AG04450 (cell line): ENCODE data around the gene CAPN5. TPM values are rescaled to one million over a fixed set of nuclear protein-coding genes. Genes with fewer than 3 reads are reported as not detected.

ENCODE experiments used
- CTCF ChIA-PET: fragments of 300-600, 350-600 bp; formaldehyde crosslinking; extraction: SDS; loops from one replicate; lab custom pipeline; 2022; ENCODE audit warnings: antibody characterized with exemption, inconsistent platforms; lab: Charles Lee
- POLR2A ChIA-PET: fragments of 350-600 bp; formaldehyde crosslinking; extraction: SDS; loops from one replicate; lab custom pipeline; 2021; ENCODE audit warnings: antibody characterized with exemption, inconsistent platforms; lab: Yijun Ruan, JAX
- DNase-seq: peaks from one replicate; pipeline ENCODE4 v3.0.0-alpha.2; 2011; ENCODE audit warnings: low read depth, low spot score
- H3K27ac ChIP-seq: one replicate; pipeline ENCODE4 v1.5.1; 2012; ENCODE audit warnings: low read depth, low read length, control low read depth
- H3K27me3 ChIP-seq: one replicate; pipeline ENCODE4 v1.6.0; 2012; ENCODE audit warnings: low read length; ENCODE audit not compliant: control insufficient read depth, insufficient read depth
- H3K4me3 ChIP-seq: 2 replicates; pipeline ENCODE4 v1.5.1; 2011; ENCODE audit warnings: mild to moderate bottlenecking, low read depth, low read length, control low read depth
- H3K9me3 ChIP-seq: 2 replicates; pipeline ENCODE4 v1.5.1; 2012; ENCODE audit warnings: low read length; ENCODE audit not compliant: control insufficient read depth, insufficient read depth
- CTCF ChIP-seq: IDR thresholded peaks from 2 replicates; pipeline ENCODE4 v1.5.1; 2011; ENCODE audit warnings: low read depth, low read length, control low read depth, inconsistent platforms
- polyA plus RNA-seq: library from polyadenylated mRNA; depleted of rRNA; stranded (reverse); fragments of >200 nt; gene quantifications from 2 replicates; pipeline ENCODE4 v1.2.3, GENCODE V29; 2011

The CAPN5 gene
- polyA plus RNA-seq, 1 experiment: 18.6 TPM

- CTCF ChIA-PET: interaction anchor here (0.6 to 3.5 kb wide), 5 partner anchors 13 to 221 kb away, joined by 3 to 26 read pairs (median 3); partner anchors contain the start of gene MYO7A
- H3K9me3 ChIP-seq: no peaks in the 10 kb centered on the region; the same call in 1 of the 2 replicates
- H3K27me3 ChIP-seq: peaks cover 5% of the 10 kb centered on the region
- DNase-seq: no peak
- H3K4me3 ChIP-seq: no peak overlapping the region
- no peak for TF ChIP-seq CTCF
- H3K27ac ChIP-seq: no peak overlapping the region
- POLR2A ChIA-PET: interaction anchor here (1.1 kb wide), 1 partner anchor 67 kb away, joined by 4 read pairs; no protein-coding TSS in a partner anchor
These were observed 73.6 kb downstream of the CAPN5 start for GRCh38 chr11:77140231-77140851.

GRCh38 chr11:77141034-77141433 is 74.3 kb downstream of the CAPN5 start:
- no peak for TF ChIP-seq CTCF
- Histone ChIP-seq H3K9me3 (no peaks in the 10 kb centered on the region; the same call in 1 of the 2 replicates), H3K27me3 (peaks cover 7% of the 10 kb centered on the region), H3K27ac (no peak overlapping the region), H3K4me3 (no peak overlapping the region)
- CTCF ChIA-PET: interaction anchor here (1.1 to 3.5 kb wide), 3 partner anchors 13 to 222 kb away, joined by 3 to 26 read pairs (median 3); partner anchors contain the start of gene MYO7A
- POLR2A ChIA-PET: interaction anchor here (1.1 kb wide), 1 partner anchor 68 kb away, joined by 4 read pairs; no protein-coding TSS in a partner anchor
- DNase-seq: peak; percentile 23

- H3K27me3 ChIP-seq: peaks cover 12% of the 10 kb centered on the region
- H3K9me3 ChIP-seq: no peaks in the 10 kb centered on the region; the same call in 1 of the 2 replicates
- ChIA-PET CTCF (interaction anchor here (1.1 to 3.5 kb wide), 3 partner anchors 14 to 222 kb away, joined by 3 to 26 read pairs (median 3); partner anchors contain the start of gene MYO7A), POLR2A (interaction anchor here (1.1 kb wide), 1 partner anchor 68 kb away, joined by 4 read pairs; no protein-coding TSS in a partner anchor)
- no peak overlapping the region for H3K4me3 ChIP-seq
- no peak for TF ChIP-seq CTCF
- no peak overlapping the region for H3K27ac ChIP-seq
- no peak for DNase-seq
These were observed 74.7 kb downstream of the CAPN5 start for GRCh38 chr11:77141475-77141874.

- TF ChIP-seq CTCF: no peak
- H3K9me3 ChIP-seq: no peaks in the 10 kb centered on the region; the same call in 1 of the 2 replicates
- ChIA-PET POLR2A (no interaction called here), CTCF (interaction anchor here (0.7 to 3.5 kb wide), 2 partner anchors 15 to 406 kb away, joined by 3 to 26 read pairs; partner anchors contain the start of gene MYO7A)
- no peak for DNase-seq
- H3K4me3 ChIP-seq: no peak overlapping the region
- no peak overlapping the region for H3K27ac ChIP-seq
- H3K27me3 ChIP-seq: peaks cover 19% of the 10 kb centered on the region
These were observed 75.6 kb downstream of the CAPN5 start for GRCh38 chr11:77142091-77142975.
